DOHH2 (cell line): ENCODE data around the gene FBXO24.
A peak's percentile ranks its signal among the peaks of the same experiment; 100 is the strongest.

Experiments
- H3F3A ChIP-seq: fragments of 200-600 bp; sonication (generic), shearing (Covaris generic); 2 replicates; pipeline ENCODE4 v1.6.0; 2016; ENCODE audit warnings: antibody characterized with exemption, mild to moderate bottlenecking; ENCODE audit not compliant: control insufficient read depth, insufficient read depth
- H3K27ac ChIP-seq: fragments of 200-600 bp; sonication (generic); 2 replicates; pipeline ENCODE4 v1.5.1; 2014; ENCODE audit warnings: low read depth, mild to moderate bottlenecking, low read length, moderate library complexity
- H3K27me3 ChIP-seq: fragments of 200-600 bp; sonication (generic); 2 replicates; pipeline ENCODE4 v1.6.1; 2014; ENCODE audit warnings: mild to moderate bottlenecking, low read length, mixed read lengths; ENCODE audit not compliant: control insufficient read depth
- H3K36me3 ChIP-seq: fragments of 200-600 bp; sonication (generic); 2 replicates; pipeline ENCODE4 v1.6.1; 2014; ENCODE audit warnings: mild to moderate bottlenecking, low read length, moderate library complexity, mixed read lengths; ENCODE audit not compliant: control insufficient read depth
- H3K4me1 ChIP-seq: fragments of 200-600 bp; sonication (generic); 2 replicates; pipeline ENCODE4 v1.6.1; 2014; ENCODE audit warnings: mild to moderate bottlenecking, low read length, mixed read lengths; ENCODE audit not compliant: control insufficient read depth
- H3K4me2 ChIP-seq: fragments of 200-600 bp; sonication (generic); 2 replicates; pipeline ENCODE4 v1.6.0; 2014; ENCODE audit warnings: mild to moderate bottlenecking, low read length, moderate library complexity
- H3K4me3 ChIP-seq: fragments of 200-600 bp; sonication (generic); 2 replicates; pipeline ENCODE4 v1.5.1; 2014; ENCODE audit warnings: mild to moderate bottlenecking, low read length, mixed read lengths
- H3K79me2 ChIP-seq: fragments of 200-600 bp; sonication (generic); 2 replicates; pipeline ENCODE4 v1.6.1; 2014; ENCODE audit warnings: mild to moderate bottlenecking, low read length, mixed read lengths; ENCODE audit not compliant: control insufficient read depth
- H3K9me2 ChIP-seq: fragments of 200-600 bp; sonication (generic); replicated peaks from 2 replicates; pipeline ENCODE4 v1.6.1; 2014; ENCODE audit warnings: mild to moderate bottlenecking, low read length, mixed read lengths; ENCODE audit not compliant: control insufficient read depth
- H3K9me3 ChIP-seq: fragments of 200-600 bp; sonication (generic); 2 replicates; pipeline ENCODE4 v1.6.1; 2014; ENCODE audit warnings: antibody characterized with exemption, low read length, mixed read lengths; ENCODE audit not compliant: control insufficient read depth, insufficient read depth
- H4K20me1 ChIP-seq: fragments of 200-600 bp; sonication (generic); 2 replicates; pipeline ENCODE4 v1.6.0; 2014; ENCODE audit warnings: low read depth, mild to moderate bottlenecking, antibody characterized with exemption, low read length, moderate library complexity; ENCODE audit not compliant: control insufficient read depth, insufficient read depth
- EZH2phosphoT487 ChIP-seq: fragments of 200-600 bp; sonication (generic); IDR thresholded peaks from 2 replicates; pipeline ENCODE4 v1.6.1; 2017; ENCODE audit warnings: borderline replicate concordance, mild to moderate bottlenecking, antibody characterized with exemption, low read length, moderate library complexity, mixed read lengths
- TF ChIP-seq, protein P1 (sequence below): fragments of 200-600 bp; sonication (generic); IDR thresholded peaks from one replicate; pipeline ENCODE4 v1.5.1; 2014; ENCODE audit warnings: antibody characterized with exemption, mild to moderate bottlenecking, low read depth, low read length; ENCODE audit not compliant: poor library complexity, severe bottlenecking

Gene FBXO24

DNA sequence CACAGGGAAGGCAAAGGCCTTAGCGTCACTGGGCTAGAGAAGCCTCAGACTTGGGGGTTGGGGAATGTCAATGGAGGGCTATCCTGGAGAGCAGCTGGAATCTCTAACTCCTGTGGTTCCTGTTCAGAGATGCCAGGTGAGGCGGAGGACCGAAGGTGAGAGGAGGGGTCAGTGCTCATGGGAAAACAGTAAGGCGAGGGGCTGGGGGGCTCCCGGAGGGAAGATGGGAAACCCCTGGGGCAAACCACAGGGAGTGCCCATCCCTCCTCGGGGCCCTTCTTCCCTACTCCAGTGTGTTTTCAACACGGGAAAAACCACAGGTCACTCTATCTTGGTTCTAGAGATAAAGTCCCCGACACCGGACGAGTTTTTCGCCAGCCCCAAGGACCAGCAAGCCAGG, 3.5 kb upstream of the FBXO24 start:
- Histone ChIP-seq H3F3A (peaks cover 18% of the 10 kb centered on the region), H3K79me2 (peaks cover 33% of the 10 kb centered on the region), H3K36me3 (peaks cover 59% of the 10 kb centered on the region), H3K27me3 (no peaks in the 10 kb centered on the region), H3K9me2 (no peaks in the 10 kb centered on the region), H3K4me1 (peaks cover 36% of the 10 kb centered on the region), H3K4me3 (peak overlapping the region; percentile 78), H4K20me1 (peaks cover 5% of the 10 kb centered on the region; the same call in 1 of the 2 replicates), H3K27ac (peak overlapping the region; percentile 93), H3K9me3 (no peaks in the 10 kb centered on the region), H3K4me2 (peak overlapping the region; percentile 87)
- TF ChIP-seq, protein P1, sequence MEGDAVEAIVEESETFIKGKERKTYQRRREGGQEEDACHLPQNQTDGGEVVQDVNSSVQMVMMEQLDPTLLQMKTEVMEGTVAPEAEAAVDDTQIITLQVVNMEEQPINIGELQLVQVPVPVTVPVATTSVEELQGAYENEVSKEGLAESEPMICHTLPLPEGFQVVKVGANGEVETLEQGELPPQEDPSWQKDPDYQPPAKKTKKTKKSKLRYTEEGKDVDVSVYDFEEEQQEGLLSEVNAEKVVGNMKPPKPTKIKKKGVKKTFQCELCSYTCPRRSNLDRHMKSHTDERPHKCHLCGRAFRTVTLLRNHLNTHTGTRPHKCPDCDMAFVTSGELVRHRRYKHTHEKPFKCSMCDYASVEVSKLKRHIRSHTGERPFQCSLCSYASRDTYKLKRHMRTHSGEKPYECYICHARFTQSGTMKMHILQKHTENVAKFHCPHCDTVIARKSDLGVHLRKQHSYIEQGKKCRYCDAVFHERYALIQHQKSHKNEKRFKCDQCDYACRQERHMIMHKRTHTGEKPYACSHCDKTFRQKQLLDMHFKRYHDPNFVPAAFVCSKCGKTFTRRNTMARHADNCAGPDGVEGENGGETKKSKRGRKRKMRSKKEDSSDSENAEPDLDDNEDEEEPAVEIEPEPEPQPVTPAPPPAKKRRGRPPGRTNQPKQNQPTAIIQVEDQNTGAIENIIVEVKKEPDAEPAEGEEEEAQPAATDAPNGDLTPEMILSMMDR: no peak
- no peak for TF ChIP-seq EZH2phosphoT487

DNA sequence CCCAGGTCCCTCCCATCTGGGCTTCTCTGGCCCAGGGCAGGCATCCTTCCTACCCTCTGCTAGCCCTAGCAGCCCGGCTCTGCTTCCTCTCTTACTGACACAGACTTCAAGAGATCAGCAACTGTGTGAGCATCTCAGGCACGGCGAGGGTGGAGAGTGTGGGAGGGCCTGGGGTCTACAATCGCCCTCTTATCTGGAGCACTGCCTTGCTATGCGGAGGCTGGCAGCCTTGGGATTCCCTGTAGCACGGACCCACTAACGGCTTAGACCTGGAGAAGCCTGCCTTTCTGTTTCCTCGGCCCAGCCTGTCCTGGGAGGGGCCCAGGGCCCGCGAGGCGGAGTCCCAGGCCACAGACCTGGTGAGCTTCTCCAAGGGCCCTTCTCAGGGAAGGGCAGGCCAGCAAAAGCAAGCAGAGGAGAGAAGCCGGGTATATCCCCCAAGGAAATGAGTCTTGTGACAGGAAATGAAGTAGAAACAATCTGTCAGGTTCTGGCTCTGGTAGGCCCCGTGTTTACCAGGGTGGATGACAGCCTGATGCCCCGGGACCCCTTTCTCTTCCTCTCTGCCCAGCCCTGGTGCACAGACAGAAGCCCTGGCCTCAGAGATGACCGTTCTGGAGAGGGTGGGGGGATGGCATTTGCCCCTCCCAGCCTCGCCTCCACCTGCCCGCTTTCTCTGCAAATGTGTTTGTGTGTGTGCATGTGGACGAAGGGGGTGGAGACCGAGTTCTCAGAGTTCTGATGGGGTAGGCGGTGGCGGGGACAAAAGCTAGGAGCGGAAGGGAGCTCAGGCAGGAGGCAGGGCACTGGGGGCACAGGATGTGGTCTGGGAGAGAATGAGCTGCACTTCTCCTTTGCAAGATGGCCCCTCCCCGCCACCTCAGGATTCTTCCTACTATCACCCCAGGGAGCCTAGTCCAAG, 2.7 kb upstream of the FBXO24 start:
- peaks cover 33% of the 10 kb centered on the region for H3K79me2 ChIP-seq
- H3K4me2 ChIP-seq: peak overlapping the region; percentile 87
- no peaks in the 10 kb centered on the region for H3K9me3 ChIP-seq
- H3F3A ChIP-seq: peaks cover 18% of the 10 kb centered on the region
- H3K27me3 ChIP-seq: no peaks in the 10 kb centered on the region
- peak overlapping the region; percentile 93 for H3K27ac ChIP-seq
- peak overlapping the region; percentile 78 for H3K4me3 ChIP-seq
- H3K9me2 ChIP-seq: no peaks in the 10 kb centered on the region
- TF ChIP-seq, protein P1: no peak
- TF ChIP-seq EZH2phosphoT487: no peak
- peaks cover 52% of the 10 kb centered on the region for H3K36me3 ChIP-seq
- peaks cover 36% of the 10 kb centered on the region for H3K4me1 ChIP-seq
- peaks cover 5% of the 10 kb centered on the region; the same call in 1 of the 2 replicates for H4K20me1 ChIP-seq

DNA sequence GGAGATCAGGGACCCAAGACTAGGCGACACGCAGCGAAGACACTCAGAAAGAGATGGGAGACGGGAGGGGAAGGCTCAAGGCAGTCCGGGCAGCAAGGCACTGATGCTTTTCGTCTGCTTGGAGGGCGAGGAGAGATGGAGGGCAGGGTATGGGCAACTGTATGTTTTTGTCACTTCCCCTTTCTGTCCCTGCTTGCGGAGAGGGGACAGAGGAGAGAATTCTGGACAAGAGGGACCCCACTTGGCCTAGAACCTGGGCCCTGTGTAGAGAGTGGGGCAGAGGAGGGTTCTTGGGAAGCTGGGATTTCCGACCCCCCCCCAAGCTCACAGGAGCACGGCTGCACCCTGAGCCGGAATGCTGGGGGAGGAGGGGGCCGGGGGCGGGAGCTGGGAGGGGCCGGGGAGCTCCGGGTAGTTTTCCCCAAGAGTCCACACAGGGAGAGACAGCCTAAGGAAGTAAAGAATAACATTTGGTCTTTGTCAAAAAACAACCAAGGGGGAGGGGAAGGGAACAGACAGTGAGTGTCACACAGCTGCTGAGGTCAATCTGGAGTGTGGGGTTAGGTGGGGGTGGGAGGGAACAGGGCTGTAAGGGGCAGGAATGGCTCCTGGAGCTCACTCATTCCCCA, 2.0 kb upstream of the FBXO24 start:
- H3F3A ChIP-seq: peaks cover 18% of the 10 kb centered on the region
- H3K4me3 ChIP-seq: peak overlapping the region; percentile 78
- H3K9me2 ChIP-seq: no peaks in the 10 kb centered on the region
- H3K9me3 ChIP-seq: no peaks in the 10 kb centered on the region
- peaks cover 33% of the 10 kb centered on the region for H3K79me2 ChIP-seq
- H3K4me2 ChIP-seq: peak overlapping the region; percentile 87
- H3K27me3 ChIP-seq: no peaks in the 10 kb centered on the region
- peak overlapping the region; percentile 93 for H3K27ac ChIP-seq
- peaks cover 36% of the 10 kb centered on the region for H3K4me1 ChIP-seq
- peaks cover 5% of the 10 kb centered on the region; the same call in 1 of the 2 replicates for H4K20me1 ChIP-seq
- peaks cover 45% of the 10 kb centered on the region for H3K36me3 ChIP-seq
- TF ChIP-seq, protein P1: no peak
- TF ChIP-seq EZH2phosphoT487: no peak
